ENCODE measurements around the gene CNGB1.

- TF ChIP-seq CTCF (IDR thresholded peaks at IDR 0.05; ENCODE audit: insufficient read depth, low read length, poor library complexity, severe bottlenecking) (no peak), EZH2phosphoT487 (conservative IDR thresholded peaks at IDR 0.05; ENCODE audit: low read length) (no peak)
Observed at GRCh38 chr16:57889522-57889921, 81.4 kb downstream of the CNGB1 start.

Measured in SU-DHL-6 (cell line).